ENCODE results near the gene SH3GL2.

Gene SH3GL2

GRCh38 chr9:17611342-17611741, 32.5 kb downstream of the SH3GL2 start:
- DNase-seq (ENCODE audit: low spot score) = no peak

- no peak for DNase-seq (ENCODE audit: low spot score)
Measured at GRCh38 chr9:17611917-17612316, 33.1 kb downstream of the SH3GL2 start.

- DNase-seq (ENCODE audit: low spot score) = no peak
Measured at GRCh38 chr9:17613758-17614157, 34.9 kb downstream of the SH3GL2 start.

GRCh38 chr9:17614250-17614649, 35.4 kb downstream of the SH3GL2 start:
- DNase-seq (ENCODE audit: low spot score) = no peak

GRCh38 chr9:17614903-17615302, 36.0 kb downstream of the SH3GL2 start:
- no peak for DNase-seq (ENCODE audit: low spot score)

- no peak for DNase-seq (ENCODE audit: low spot score)
Measured at GRCh38 chr9:17622141-17622540, 43.3 kb downstream of the SH3GL2 start.

- no peak for DNase-seq (ENCODE audit: low spot score)
Measured at GRCh38 chr9:17622749-17623148, 43.9 kb downstream of the SH3GL2 start.

GRCh38 chr9:17623965-17624364, 45.1 kb downstream of the SH3GL2 start:
- DNase-seq (ENCODE audit: low spot score) = no peak

- DNase-seq (ENCODE audit: low spot score) = no peak
Measured at GRCh38 chr9:17624571-17624970, 45.7 kb downstream of the SH3GL2 start.

- DNase-seq (ENCODE audit: low spot score) = no peak
Measured at GRCh38 chr9:17625644-17626388, 47.0 kb downstream of the SH3GL2 start.

GRCh38 chr9:17627641-17628040, 48.8 kb downstream of the SH3GL2 start:
- no peak for DNase-seq (ENCODE audit: low spot score)

GRCh38 chr9:17628624-17629023, 49.8 kb downstream of the SH3GL2 start:
- no peak for DNase-seq (ENCODE audit: low spot score)

- DNase-seq (ENCODE audit: low spot score) = no peak
Measured at GRCh38 chr9:17630531-17630949, 51.7 kb downstream of the SH3GL2 start.

- no peak for DNase-seq (ENCODE audit: low spot score)
Measured at GRCh38 chr9:17631396-17631795, 52.5 kb downstream of the SH3GL2 start.

- DNase-seq (ENCODE audit: low spot score) = no peak
Measured at GRCh38 chr9:17632994-17633393, 54.1 kb downstream of the SH3GL2 start.

GRCh38 chr9:17635115-17635890, 56.4 kb downstream of the SH3GL2 start:
- no peak for DNase-seq (ENCODE audit: low spot score)

- DNase-seq (ENCODE audit: low spot score) = no peak
Measured at GRCh38 chr9:17636349-17636748, 57.5 kb downstream of the SH3GL2 start.

GRCh38 chr9:17636821-17637220, 58.0 kb downstream of the SH3GL2 start:
- no peak for DNase-seq (ENCODE audit: low spot score)

GRCh38 chr9:17637229-17637628, 58.4 kb downstream of the SH3GL2 start:
- DNase-seq (ENCODE audit: low spot score) = no peak

GRCh38 chr9:17648516-17648915, 69.7 kb downstream of the SH3GL2 start:
- no peak for DNase-seq (ENCODE audit: low spot score)

GRCh38 chr9:17651725-17652124, 72.9 kb downstream of the SH3GL2 start:
- DNase-seq (ENCODE audit: low spot score) = no peak

GRCh38 chr9:17653947-17654465, 75.1 kb downstream of the SH3GL2 start:
- no peak for DNase-seq (ENCODE audit: low spot score)

- no peak for DNase-seq (ENCODE audit: low spot score)
Measured at GRCh38 chr9:17656889-17657288, 78.0 kb downstream of the SH3GL2 start.
